ENCODE measurements around the gene JMJD7.
"Not testable (repeated sequence)": the region's sequence is repeated elsewhere in the genome, so short reads cannot be mapped to it uniquely, and the experiment has no call there.

Gene JMJD7

DNA sequence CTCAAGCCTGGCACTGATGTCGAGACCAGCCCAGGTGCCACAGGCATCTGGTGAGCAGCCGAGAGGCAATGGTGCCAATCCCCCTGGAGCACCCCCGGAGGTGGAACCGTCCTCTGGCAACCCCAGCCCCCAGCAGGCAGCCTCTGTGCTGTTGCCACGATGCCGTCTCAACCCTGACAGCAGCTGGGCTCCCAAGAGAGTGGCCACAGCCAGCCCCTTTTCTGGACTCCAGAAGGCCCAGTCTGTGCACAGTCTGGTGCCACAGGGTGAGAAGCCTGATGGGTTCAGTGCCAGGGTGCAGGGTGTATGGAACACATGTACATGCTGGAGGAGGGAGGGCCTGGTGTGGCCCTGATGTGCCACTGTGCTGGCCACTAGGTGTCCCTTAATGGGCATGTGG lies 4.9 kb upstream of the JMJD7 start:
- no peak for DNase-seq (ENCODE audit: low spot score)

- no peak for DNase-seq (ENCODE audit: low spot score)
These were observed 4.4 kb upstream of the JMJD7 start for GRCh38 chr15:41823502-41823901.

DNA sequence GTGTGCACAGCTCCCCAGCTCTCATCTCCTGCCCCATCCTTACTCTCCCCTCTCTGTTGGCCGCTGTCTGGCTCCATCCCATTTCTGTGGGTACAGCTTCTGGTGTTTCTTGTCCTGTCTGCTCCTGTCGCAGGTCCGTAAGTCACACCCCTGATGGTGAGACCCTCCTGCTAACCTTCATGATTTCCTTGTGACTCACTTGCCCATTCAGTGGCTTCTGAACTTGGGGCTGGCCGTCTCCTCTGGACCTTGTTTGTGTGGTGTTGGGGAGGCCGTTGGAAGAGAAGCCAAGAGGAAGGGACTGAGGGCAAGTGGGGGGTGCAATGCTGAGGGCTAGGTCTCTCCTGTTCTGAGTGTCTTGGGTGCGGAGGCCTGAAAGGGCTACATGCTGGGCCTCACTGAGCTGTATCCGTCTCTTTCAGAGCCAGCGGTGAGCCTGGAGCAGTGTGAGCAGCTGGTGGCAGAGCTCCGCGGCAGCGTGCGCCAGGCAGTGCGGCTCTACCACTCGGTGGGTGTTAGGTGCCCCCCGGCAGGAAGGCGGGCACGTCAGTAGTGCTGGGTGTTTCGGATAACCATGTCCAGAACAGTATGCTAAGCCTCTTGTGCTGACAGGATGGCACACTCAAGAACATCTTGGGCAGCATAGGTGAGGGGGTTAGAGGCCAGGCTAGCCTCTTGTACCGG lies 3.7 kb upstream of the JMJD7 start:
- DNase-seq (ENCODE audit: low spot score) = no peak

- DNase-seq (ENCODE audit: low spot score) = no peak
These were observed 2.7 kb upstream of the JMJD7 start for GRCh38 chr15:41825145-41825544.

- DNase-seq (ENCODE audit: low spot score) = no peak
These were observed 2.0 kb upstream of the JMJD7 start for GRCh38 chr15:41825572-41826535.

- DNase-seq (ENCODE audit: low spot score) = no peak
These were observed 507 bp upstream of the JMJD7 start for GRCh38 chr15:41827290-41827879.

DNA sequence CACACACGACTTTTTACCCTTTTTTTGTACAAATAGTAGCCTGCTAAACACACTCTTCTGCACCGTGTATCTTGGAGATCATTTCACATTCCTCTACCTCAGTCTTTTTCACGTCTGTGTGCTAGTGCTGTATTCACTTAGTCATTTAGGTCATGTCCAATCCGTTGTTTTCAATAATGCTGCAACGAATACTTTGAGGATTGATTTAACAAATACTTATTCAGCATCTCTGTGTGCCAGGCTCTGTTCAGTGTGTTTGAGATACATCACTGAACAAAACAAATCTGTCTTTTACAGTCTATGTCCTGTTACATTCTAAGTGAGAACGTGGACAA lies 882 bp downstream of the JMJD7 start:
- DNase-seq (ENCODE audit: low spot score) = no peak

DNA sequence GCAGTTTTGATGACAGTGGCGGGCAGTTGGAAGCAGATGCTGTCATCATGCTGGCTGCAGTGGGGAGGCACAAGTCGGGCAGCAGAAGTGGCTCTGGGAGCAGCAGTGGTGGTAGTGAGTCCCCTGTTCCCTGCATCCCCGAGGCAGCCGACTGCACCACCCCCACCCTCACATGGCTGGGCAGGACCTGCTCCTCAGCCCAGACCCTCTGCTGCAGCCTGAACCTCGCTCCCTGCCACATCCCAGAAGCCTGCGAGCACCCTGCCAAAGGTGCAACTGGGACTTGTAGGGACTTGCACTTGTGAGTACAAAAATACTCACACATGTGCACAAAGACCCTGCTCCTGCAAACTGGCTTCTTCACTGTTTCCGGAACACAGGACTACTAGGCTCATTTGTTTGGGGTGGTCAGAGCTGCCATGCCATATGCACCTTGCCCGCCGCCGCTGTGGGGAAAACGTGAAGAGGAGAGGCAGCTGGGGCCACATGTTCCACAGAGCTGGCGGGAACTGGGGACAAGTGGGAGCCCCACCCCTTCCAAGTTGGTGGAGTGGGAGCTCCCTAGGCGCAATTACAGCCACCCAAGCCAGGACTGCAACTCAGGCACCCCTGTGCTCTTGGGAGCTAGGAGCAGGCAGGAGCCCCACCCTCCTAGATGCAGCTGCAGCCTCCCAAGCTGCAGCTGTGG lies 2.2 kb downstream of the JMJD7 start:
- DNase-seq (ENCODE audit: low spot score) = no peak

DNA sequence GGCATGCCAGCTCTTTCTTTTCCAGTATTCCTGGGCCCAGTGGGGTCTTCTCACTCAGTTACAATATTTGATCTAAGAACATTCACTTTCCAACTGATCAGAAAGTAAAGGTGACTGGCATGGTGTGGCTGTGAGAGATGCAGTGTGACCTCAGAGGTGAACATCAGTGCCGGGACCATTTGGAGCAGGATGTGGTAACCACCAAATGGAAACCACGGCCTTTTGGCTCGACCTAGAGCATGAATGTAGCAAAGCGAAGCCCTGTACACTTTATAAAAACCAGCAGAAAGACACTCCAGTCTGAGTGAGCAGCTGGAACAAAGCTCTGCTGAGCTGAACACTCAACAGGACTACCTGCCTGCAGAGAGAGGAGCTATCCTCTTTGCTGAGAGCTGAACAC lies 3.4 kb downstream of the JMJD7 start:
- DNase-seq (ENCODE audit: low spot score) = not testable (repeated sequence)

DNA sequence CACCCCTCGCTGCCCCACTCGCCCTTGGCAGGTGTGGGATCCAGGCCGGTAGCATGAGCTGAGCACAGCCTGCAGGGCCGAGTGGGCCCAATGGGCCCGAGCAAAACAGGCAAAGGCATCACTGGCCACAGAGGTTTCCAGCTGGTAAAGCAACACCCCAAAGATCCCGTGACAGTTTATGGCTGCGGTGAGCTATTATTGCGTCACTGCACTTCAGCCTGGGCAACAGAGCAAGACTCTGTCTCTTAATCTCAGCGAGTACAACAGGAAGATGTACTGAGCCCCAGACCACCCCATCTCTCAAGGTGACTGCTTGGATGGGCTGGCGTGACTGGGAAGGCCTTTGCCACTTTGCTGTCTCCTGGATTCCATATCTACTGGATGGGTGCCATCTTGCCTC lies 4.3 kb downstream of the JMJD7 start:
- DNase-seq (ENCODE audit: low spot score) = no peak

GRCh38 chr15:41832875-41833274 lies 5.0 kb downstream of the JMJD7 start:
- DNase-seq (ENCODE audit: low spot score) = no peak

GRCh38 chr15:41834096-41834495 lies 6.2 kb downstream of the JMJD7 start:
- DNase-seq (ENCODE audit: low spot score) = no peak

- DNase-seq (ENCODE audit: low spot score) = no peak
These were observed 8.2 kb downstream of the JMJD7 start for GRCh38 chr15:41836073-41836472.

GRCh38 chr15:41836713-41837454 lies 9.0 kb downstream of the JMJD7 start:
- DNase-seq (ENCODE audit: low spot score) = no peak

DNA sequence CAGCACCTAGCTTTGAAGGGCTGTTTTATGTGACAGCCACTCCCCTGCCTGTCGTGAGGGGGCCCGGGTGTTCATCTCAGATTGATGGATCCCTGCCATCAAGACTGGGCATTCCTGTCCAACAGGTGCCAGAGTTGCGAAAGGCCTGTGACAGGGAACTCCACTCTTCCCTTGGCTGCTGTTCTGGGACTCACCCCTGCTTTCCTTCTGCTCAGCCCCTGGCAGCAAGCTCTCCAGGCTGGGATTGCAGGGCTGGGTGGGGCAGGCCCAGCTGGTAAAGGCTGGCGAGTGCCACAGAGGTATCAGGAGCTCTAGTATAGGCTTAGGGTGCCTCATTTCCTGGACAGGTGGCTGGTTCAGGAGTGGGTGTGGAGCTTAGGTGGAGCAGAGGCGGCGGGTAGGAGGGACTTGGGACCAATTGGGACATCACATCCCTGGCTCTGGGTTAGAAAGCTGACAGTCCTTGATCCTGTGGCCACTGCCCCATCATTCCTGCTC lies 10.6 kb downstream of the JMJD7 start, which contains the start of gene PLA2G4B:
PLA2G4B (plus strand) TSS at position 448 of the 498 bp plus-strand sequence. CDS start 67 bp downstream, outside the sequence.
- DNase-seq (ENCODE audit: low spot score) = no peak

GRCh38 chr15:41839781-41840491 lies 12.0 kb downstream of the JMJD7 start:
- DNase-seq (ENCODE audit: low spot score) = no peak

GRCh38 chr15:41840673-41841072 lies 12.8 kb downstream of the JMJD7 start:
- DNase-seq (ENCODE audit: low spot score) = no peak

DNA sequence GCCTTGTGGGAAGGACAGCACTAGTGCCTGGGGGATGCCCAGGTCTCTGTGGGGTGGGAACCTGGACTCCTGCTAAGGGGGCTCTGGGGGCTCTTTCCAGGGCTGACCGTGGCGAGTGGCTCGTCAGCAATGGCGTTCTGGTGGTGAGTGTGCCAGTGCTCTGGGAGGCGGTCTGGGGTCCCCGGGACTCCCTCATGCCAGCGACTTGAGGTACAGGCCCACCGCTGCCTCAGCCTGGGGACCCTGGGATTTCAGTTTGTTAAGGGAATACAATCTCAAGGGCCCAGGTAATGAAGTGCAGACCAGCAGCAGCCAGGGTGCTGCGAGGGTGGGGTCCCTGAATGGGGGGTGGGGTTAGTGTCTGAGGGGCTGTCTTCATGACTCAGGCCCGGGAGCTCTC lies 13.2 kb downstream of the JMJD7 start:
- DNase-seq (ENCODE audit: low spot score) = no peak

GRCh38 chr15:41842229-41842628 lies 14.3 kb downstream of the JMJD7 start:
- DNase-seq (ENCODE audit: low spot score) = no peak

DNA sequence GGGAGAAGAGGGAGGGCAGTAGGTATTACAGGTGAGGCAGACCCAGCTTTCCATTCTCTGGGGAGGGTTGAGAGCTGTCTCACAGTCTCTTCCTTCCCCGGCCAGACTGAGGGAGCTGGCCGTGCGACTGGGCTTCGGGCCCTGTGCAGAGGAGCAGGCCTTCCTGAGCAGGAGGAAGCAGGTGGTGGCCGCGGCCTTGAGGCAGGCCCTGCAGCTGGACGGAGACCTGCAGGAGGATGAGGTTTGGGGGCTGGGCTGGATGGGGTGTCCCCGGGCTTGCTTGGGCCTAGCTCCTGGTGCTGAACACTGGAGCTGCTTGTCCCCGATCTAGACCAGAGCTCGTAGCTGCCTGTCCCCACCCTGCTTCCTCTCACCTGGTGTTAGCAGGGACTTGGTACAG lies 15.7 kb downstream of the JMJD7 start:
- no peak for DNase-seq (ENCODE audit: low spot score)

DNA sequence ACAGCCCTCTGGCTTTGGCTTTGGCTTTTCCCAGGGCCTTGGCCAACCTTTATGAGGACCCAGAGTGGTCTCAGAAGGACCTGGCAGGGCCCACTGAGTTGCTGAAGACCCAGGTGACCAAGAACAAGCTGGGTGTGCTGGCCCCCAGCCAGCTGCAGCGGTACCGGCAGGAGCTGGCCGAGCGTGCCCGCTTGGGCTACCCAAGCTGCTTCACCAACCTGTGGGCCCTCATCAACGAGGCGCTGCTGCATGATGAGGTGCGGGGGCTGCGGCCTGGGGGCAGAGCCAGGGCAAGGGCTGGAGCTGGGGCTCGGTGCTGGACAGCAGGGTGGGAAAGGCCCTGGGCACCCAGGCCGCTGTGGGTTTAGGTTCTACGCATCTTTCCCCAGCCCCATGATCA lies 16.9 kb downstream of the JMJD7 start:
- no peak for DNase-seq (ENCODE audit: low spot score)

Data from hematopoietic multipotent progenitor cell treated with erythropoietin and hydrocortisone succinate and interleukin-3 and kit ligand, for 15 days (in vitro differentiated cells).